ENCODE measurements around the gene NDUFA3. TPM values are rescaled to one million over a fixed set of nuclear protein-coding genes. Genes with fewer than 3 reads are reported as not detected.

The NDUFA3 gene
- total RNA-seq, 1 donor from 2014 or later = 143 TPM

GRCh38 chr19:54136086-54136863, 33.6 kb downstream of the NDUFA3 start:
- Mint-ChIP-seq H3K27me3 (ENCODE audit: unreplicated experiment) (peaks cover 16% of the 10 kb centered on the region), H3K4me1 (ENCODE audit: low read depth, unreplicated experiment) (peaks cover 3% of the 10 kb centered on the region), H3K4me3 (ENCODE audit: unreplicated experiment) (peak overlapping the region; percentile 96), H3K9me3 (ENCODE audit: unreplicated experiment) (peaks cover 11% of the 10 kb centered on the region), H3K36me3 (ENCODE audit: unreplicated experiment) (no peaks in the 10 kb centered on the region), H3K27ac (ENCODE audit: unreplicated experiment) (peak overlapping the region; percentile 67)
- DNase-seq = no peak
- TF ChIP-seq, protein P1, sequence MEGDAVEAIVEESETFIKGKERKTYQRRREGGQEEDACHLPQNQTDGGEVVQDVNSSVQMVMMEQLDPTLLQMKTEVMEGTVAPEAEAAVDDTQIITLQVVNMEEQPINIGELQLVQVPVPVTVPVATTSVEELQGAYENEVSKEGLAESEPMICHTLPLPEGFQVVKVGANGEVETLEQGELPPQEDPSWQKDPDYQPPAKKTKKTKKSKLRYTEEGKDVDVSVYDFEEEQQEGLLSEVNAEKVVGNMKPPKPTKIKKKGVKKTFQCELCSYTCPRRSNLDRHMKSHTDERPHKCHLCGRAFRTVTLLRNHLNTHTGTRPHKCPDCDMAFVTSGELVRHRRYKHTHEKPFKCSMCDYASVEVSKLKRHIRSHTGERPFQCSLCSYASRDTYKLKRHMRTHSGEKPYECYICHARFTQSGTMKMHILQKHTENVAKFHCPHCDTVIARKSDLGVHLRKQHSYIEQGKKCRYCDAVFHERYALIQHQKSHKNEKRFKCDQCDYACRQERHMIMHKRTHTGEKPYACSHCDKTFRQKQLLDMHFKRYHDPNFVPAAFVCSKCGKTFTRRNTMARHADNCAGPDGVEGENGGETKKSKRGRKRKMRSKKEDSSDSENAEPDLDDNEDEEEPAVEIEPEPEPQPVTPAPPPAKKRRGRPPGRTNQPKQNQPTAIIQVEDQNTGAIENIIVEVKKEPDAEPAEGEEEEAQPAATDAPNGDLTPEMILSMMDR (IDR thresholded peaks at IDR 0.05; ENCODE audit: partially characterized antibody, unreplicated experiment) = no peak

DNA sequence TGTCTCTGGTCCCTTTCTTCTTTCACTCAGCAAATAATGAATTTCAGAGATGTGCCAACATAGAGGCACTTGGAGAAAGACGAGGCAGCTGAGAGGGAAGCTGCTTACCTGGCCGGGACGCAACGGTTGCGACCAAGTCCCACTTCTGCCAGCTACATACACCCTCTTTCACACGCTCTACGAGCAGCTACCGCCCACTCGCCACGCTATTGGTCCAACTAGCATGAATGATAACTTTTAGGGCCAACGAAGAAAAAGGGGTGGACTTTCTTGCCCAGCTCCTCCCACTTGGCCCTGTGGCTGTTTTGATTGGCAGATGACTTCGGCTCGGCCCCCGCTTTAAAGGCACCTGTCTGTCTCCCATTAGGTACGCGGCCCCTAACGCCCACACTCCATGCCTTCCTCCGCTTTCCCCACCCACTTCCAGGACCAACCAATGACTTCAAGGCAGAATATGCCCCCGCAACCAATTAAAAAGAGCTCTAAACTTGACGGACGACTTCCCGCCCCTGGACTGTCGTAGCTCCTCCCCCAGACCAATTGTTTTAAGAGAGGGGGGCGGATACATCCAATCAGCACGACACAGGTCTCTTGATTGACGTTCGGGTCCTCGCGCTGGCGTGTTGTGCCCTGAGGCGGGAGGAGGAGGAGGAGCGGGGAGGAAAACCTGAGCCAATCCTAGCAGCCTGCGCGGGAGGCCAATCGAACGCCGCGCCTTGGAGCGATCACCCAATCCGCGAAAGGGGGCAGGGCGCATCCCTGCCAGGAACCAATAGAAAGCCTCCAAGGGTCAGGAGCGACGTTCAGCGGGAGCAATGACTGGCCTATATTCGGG, 34.4 kb downstream of the NDUFA3 start:
- Mint-ChIP-seq H3K4me3 (ENCODE audit: unreplicated experiment) (peak overlapping the region; percentile 96), H3K4me1 (ENCODE audit: low read depth, unreplicated experiment) (peaks cover 3% of the 10 kb centered on the region), H3K36me3 (ENCODE audit: unreplicated experiment) (no peaks in the 10 kb centered on the region), H3K27me3 (ENCODE audit: unreplicated experiment) (peaks cover 16% of the 10 kb centered on the region), H3K9me3 (ENCODE audit: unreplicated experiment) (peaks cover 11% of the 10 kb centered on the region), H3K27ac (ENCODE audit: unreplicated experiment) (peak overlapping the region; percentile 67)
- TF ChIP-seq, protein P1 (IDR thresholded peaks at IDR 0.05; ENCODE audit: partially characterized antibody, unreplicated experiment) = no peak
- peak; percentile 99 for DNase-seq

DNA sequence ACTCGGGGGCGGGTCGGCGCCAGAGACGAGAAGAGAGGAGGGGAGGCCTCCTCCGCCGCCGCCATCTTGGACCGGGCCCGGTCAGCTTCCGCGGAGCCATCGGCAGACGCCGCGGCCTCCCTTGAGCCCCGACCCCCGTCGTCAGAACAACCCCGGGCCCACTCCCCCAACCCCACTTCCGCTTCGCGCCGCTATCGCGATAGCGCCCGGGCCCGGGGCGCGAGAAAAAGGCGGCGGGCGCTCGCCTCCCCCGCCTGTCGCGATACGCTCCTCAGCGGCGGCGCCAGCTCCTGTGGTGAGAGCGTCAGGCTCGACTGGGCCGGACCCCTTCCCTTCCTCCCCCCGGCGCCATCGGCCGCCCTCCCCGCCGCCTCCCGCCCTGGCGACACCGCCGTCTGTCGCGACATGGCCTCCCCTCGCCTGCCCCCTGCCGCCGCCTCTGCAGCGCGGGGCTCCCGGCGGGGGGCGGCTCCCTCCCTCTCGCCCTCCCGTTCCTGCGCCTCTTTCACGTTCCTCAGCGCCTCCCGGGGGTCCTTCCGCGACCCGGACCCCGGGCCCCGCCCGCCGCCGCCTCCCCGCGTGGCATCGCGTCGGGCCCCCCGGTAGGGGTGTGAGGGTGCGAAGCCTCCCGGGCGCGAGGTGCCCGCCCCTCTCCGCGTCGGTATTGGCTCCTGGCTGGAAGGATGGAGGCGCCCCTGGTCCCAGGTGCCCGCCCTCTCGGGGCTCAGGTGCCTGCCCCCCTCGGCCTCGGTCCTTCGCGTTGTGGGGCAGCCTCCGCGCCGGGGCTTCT, 35.2 kb downstream of the NDUFA3 start, which contains the start of gene CNOT3:
Gene CNOT3, plus strand, starts transcription at position 64 of the 790 bp plus-strand sequence. CDS start 5,217 bp downstream, outside the sequence.
- TF ChIP-seq, protein P1 (IDR thresholded peaks at IDR 0.05; ENCODE audit: partially characterized antibody, unreplicated experiment) = peak; percentile 26
- H3K4me1 Mint-ChIP-seq (ENCODE audit: low read depth, unreplicated experiment) = peaks cover 3% of the 10 kb centered on the region
- peak within 1 kb of the TSS; percentile 84 for H3K27ac Mint-ChIP-seq (ENCODE audit: unreplicated experiment)
- DNase-seq = peak; percentile 57
- peak within 1 kb of the TSS; percentile 96 for H3K4me3 Mint-ChIP-seq (ENCODE audit: unreplicated experiment)
- H3K36me3 Mint-ChIP-seq (ENCODE audit: unreplicated experiment) = no peaks in the 10 kb centered on the region
- H3K27me3 Mint-ChIP-seq (ENCODE audit: unreplicated experiment) = peaks cover 16% of the 10 kb centered on the region
- peaks cover 11% of the 10 kb centered on the region for H3K9me3 Mint-ChIP-seq (ENCODE audit: unreplicated experiment)

DNA sequence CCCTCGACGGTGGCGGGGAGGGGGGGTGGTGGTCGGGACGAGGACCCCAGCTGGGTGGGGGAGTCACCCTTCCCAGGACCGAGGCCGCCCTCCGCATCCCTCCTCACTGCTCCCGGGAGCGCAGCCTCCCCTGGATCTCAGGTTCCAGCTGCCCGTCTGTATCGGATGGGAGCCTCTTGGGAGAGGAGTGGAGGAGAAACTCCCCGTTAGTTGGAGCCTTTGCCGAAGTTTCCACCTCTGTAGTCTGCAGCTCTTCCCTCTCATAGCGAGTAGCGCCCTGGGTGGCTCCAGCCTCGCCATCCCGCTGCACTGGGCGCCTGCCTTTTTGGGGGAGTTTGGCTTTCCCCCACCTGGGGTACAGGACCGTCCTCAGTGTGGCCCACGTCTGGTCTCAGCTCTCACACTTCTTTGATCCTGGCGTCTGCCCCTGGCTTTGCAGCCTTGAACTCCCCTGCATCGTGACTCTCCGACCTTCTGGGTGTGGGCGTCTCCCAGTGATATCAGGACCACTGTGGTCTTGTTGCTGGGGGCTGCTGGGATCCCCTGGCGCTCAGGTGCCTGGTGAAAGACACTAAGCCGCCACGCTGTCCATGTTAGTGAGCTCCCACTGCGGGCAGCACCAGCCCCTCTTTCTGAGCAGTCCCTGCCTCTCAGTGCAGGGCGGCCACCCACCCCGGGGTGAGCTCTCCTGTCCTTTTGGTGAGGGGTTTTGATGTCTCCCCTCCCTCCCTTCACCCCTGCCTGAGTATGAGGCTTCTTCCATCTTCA, 36.0 kb downstream of the NDUFA3 start:
- TF ChIP-seq, protein P1 (IDR thresholded peaks at IDR 0.05; ENCODE audit: partially characterized antibody, unreplicated experiment) = no peak
- Mint-ChIP-seq H3K4me3 (ENCODE audit: unreplicated experiment) (peak overlapping the region; percentile 89), H3K9me3 (ENCODE audit: unreplicated experiment) (peaks cover 11% of the 10 kb centered on the region), H3K4me1 (ENCODE audit: low read depth, unreplicated experiment) (peaks cover 3% of the 10 kb centered on the region), H3K36me3 (ENCODE audit: unreplicated experiment) (no peaks in the 10 kb centered on the region), H3K27me3 (ENCODE audit: unreplicated experiment) (peaks cover 16% of the 10 kb centered on the region), H3K27ac (ENCODE audit: unreplicated experiment) (peak overlapping the region; percentile 84)
- DNase-seq = peak; percentile 43

Measured in glutamatergic neuron (in vitro differentiated cells).